Measurements from ENCODE around the gene SAC3D1. TPM values are rescaled to one million over a fixed set of nuclear protein-coding genes. Genes with fewer than 3 reads are reported as not detected.
"Not testable (repeated sequence)": the region's sequence is repeated elsewhere in the genome, so short reads cannot be mapped to it uniquely, and the experiment has no call there.

Gene SAC3D1
- total and polyA plus RNA-seq, 3 experiments from 2014 or later: 12.0 to 27.1 (median 24.8) TPM

- no peaks in the 10 kb centered on the region for H3K27me3 Mint-ChIP-seq
- Histone ChIP-seq H3K4me3 (ENCODE audit: low read length) (peak overlapping the region; percentile 99), H3K9me3 (ENCODE audit: low read length) (no peaks in the 10 kb centered on the region), H3K4me1 (ENCODE audit: insufficient read depth, low read length) (peaks cover 12% of the 10 kb centered on the region), H3K27ac (ENCODE audit: low read depth, low read length) (peak overlapping the region; percentile 97), H3K36me3 (ENCODE audit: insufficient read depth, low read length) (no peaks in the 10 kb centered on the region), H3K27me3 (ENCODE audit: insufficient read depth, low read length, poor library complexity, severe bottlenecking) (no peaks in the 10 kb centered on the region)
- H3K27ac Mint-ChIP-seq: peak overlapping the region; percentile 88 to 99 (median 92)
- H3K9me3 Mint-ChIP-seq: no peaks in the 10 kb centered on the region
- ChIA-PET CTCF (interaction anchor here (0.6 to 3.9 kb wide), 30 partner anchors 11 to 302 kb away, joined by 3 to 27 read pairs (median 4); partner anchors contain the start of genes CAPN1, CDC42BPG, FAU and MRPL49), POLR2A (interaction anchor here (0.6 to 1.8 kb wide), 9 partner anchors 17 to 171 kb away, joined by 3 to 8 read pairs (median 3); partner anchors contain the start of genes CDC42BPG, FAU, MRPL49 and PPP2R5B)
- peak overlapping the region; percentile 85 to 94 (median 90) for H3K4me3 Mint-ChIP-seq
- no peak for DNase-seq
- H3K4me1 Mint-ChIP-seq: peaks cover 18 to 33% (median 23%) of the 10 kb centered on the region in 3 donors
- peaks cover 0 to 20% (median under 1%) of the 10 kb centered on the region in 3 donors for H3K36me3 Mint-ChIP-seq
These were observed 26.2 kb upstream of the SAC3D1 start for GRCh38 chr11:65014726-65015227.

GRCh38 chr11:65016705-65017104 is 24.3 kb upstream of the SAC3D1 start:
- peaks cover 0 to 26% (median 2%) of the 10 kb centered on the region in 3 donors for H3K36me3 Mint-ChIP-seq
- ChIA-PET CTCF (interaction anchor here (0.7 kb wide), 1 partner anchor 9 kb away, joined by 4 read pairs; no protein-coding TSS in a partner anchor), POLR2A (no interaction called here)
- Histone ChIP-seq H3K4me3 (ENCODE audit: low read length) (no peak overlapping the region), H3K36me3 (ENCODE audit: insufficient read depth, low read length) (peaks cover 4% of the 10 kb centered on the region), H3K27me3 (ENCODE audit: insufficient read depth, low read length, poor library complexity, severe bottlenecking) (no peaks in the 10 kb centered on the region), H3K4me1 (ENCODE audit: insufficient read depth, low read length) (peaks cover 12% of the 10 kb centered on the region), H3K27ac (ENCODE audit: low read depth, low read length) (no peak overlapping the region), H3K9me3 (ENCODE audit: low read length) (no peaks in the 10 kb centered on the region)
- peak overlapping the region in 3 of 7 donors; percentile 16 to 38 (median 23) for H3K4me3 Mint-ChIP-seq
- peak overlapping the region in 2 of 8 donors; percentile 23 to 24 for H3K27ac Mint-ChIP-seq
- H3K9me3 Mint-ChIP-seq: no peaks in the 10 kb centered on the region
- peaks cover 18 to 33% (median 23%) of the 10 kb centered on the region in 3 donors for H3K4me1 Mint-ChIP-seq
- no peak for DNase-seq
- no peaks in the 10 kb centered on the region for H3K27me3 Mint-ChIP-seq

DNA sequence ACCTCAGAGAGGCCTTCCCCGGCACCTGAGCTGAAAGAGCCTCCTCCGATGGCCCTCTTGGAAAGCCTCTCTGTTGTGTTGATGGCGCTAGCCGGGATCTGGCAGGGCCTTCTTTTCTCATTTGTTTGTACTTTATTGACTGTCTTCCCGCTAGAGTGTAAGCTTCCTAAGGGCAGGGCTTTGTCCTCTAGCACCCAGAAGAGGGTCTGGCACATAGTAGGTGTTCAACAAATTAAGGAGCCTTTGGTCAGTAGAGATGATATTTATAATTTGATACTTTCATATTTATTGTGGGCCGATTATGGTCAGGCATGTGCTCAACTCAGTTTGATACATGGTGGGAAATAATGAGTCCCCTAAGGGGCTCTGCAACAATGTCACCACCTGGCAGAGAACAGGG is 23.1 kb upstream of the SAC3D1 start:
- no peak for DNase-seq
- Mint-ChIP-seq H3K27ac (peak overlapping the region in 1 of 8 donors; percentile 36), H3K4me1 (peaks cover 18 to 32% (median 21%) of the 10 kb centered on the region in 3 donors), H3K27me3 (no peaks in the 10 kb centered on the region), H3K4me3 (peak overlapping the region in 1 of 7 donors; percentile 13), H3K36me3 (peaks cover 0 to 32% (median 4%) of the 10 kb centered on the region in 3 donors), H3K9me3 (no peaks in the 10 kb centered on the region)
- ChIA-PET CTCF (interaction anchor here (1.5 kb wide), 1 partner anchor 94 kb away, joined by 3 read pairs; the partner anchor contains the start of gene TM7SF2), POLR2A (no interaction called here)
- no peak overlapping the region for H3K4me3 ChIP-seq (ENCODE audit: low read length)
- H3K27me3 ChIP-seq (ENCODE audit: insufficient read depth, low read length, poor library complexity, severe bottlenecking): no peaks in the 10 kb centered on the region
- peaks cover 4% of the 10 kb centered on the region for H3K36me3 ChIP-seq (ENCODE audit: insufficient read depth, low read length)
- peaks cover 11% of the 10 kb centered on the region for H3K4me1 ChIP-seq (ENCODE audit: insufficient read depth, low read length)
- H3K9me3 ChIP-seq (ENCODE audit: low read length): no peaks in the 10 kb centered on the region
- H3K27ac ChIP-seq (ENCODE audit: low read depth, low read length): no peak overlapping the region

- Mint-ChIP-seq H3K9me3 (no peaks in the 10 kb centered on the region), H3K4me1 (peaks cover 11 to 19% (median 15%) of the 10 kb centered on the region in 3 donors), H3K4me3 (no peak overlapping the region), H3K27ac (peak overlapping the region in 1 of 8 donors; percentile 23), H3K27me3 (no peaks in the 10 kb centered on the region), H3K36me3 (peaks cover 0 to 27% (median 4%) of the 10 kb centered on the region in 3 donors)
- H3K27ac ChIP-seq (ENCODE audit: low read depth, low read length): no peak overlapping the region
- no peak for DNase-seq
- no peak overlapping the region for H3K4me3 ChIP-seq (ENCODE audit: low read length)
- peaks cover 4% of the 10 kb centered on the region for H3K36me3 ChIP-seq (ENCODE audit: insufficient read depth, low read length)
- POLR2A ChIA-PET: no interaction called here
- H3K27me3 ChIP-seq (ENCODE audit: insufficient read depth, low read length, poor library complexity, severe bottlenecking): no peaks in the 10 kb centered on the region
- CTCF ChIA-PET: no interaction called here
- no peaks in the 10 kb centered on the region for H3K9me3 ChIP-seq (ENCODE audit: low read length)
- peaks cover 6% of the 10 kb centered on the region for H3K4me1 ChIP-seq (ENCODE audit: insufficient read depth, low read length)
These were observed 21.2 kb upstream of the SAC3D1 start for GRCh38 chr11:65019824-65020223.

- CTCF ChIA-PET: no interaction called here
- Mint-ChIP-seq H3K4me1 (peaks cover 8 to 10% (median 9%) of the 10 kb centered on the region in 3 donors), H3K27me3 (no peaks in the 10 kb centered on the region), H3K9me3 (no peaks in the 10 kb centered on the region), H3K4me3 (no peak overlapping the region), H3K36me3 (peaks cover 0 to 27% (median 4%) of the 10 kb centered on the region in 3 donors), H3K27ac (no peak overlapping the region)
- H3K4me3 ChIP-seq (ENCODE audit: low read length): no peak overlapping the region
- POLR2A ChIA-PET: no interaction called here
- no peak for DNase-seq
- H3K27me3 ChIP-seq (ENCODE audit: insufficient read depth, low read length, poor library complexity, severe bottlenecking): no peaks in the 10 kb centered on the region
- peaks cover 6% of the 10 kb centered on the region for H3K4me1 ChIP-seq (ENCODE audit: insufficient read depth, low read length)
- H3K9me3 ChIP-seq (ENCODE audit: low read length): no peaks in the 10 kb centered on the region
- H3K27ac ChIP-seq (ENCODE audit: low read depth, low read length): no peak overlapping the region
- peaks cover 4% of the 10 kb centered on the region for H3K36me3 ChIP-seq (ENCODE audit: insufficient read depth, low read length)
These were observed 20.0 kb upstream of the SAC3D1 start for GRCh38 chr11:65021003-65021402.

DNA sequence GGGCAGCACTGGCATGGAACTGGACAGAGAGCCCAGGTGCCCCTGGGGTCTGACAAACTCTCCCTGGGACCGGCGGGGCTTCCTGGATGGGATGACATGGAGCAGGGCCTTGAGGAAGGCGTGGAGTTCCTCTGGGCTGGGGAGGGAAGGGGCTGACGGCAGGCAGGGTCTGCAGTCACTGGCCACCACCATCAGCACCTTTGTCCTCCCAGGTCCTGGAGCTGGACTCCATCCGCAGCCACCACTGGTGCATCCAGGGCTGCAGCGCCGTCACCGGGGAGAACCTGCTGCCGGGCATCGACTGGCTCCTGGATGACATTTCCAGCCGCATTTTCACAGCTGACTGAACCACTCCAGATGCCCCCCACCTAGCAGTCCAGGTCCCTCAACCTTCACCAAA is 19.5 kb upstream of the SAC3D1 start:
- no peak overlapping the region for H3K27ac ChIP-seq (ENCODE audit: low read depth, low read length)
- POLR2A ChIA-PET: no interaction called here
- Mint-ChIP-seq H3K4me1 (peaks cover 4 to 5% (median 5%) of the 10 kb centered on the region in 3 donors), H3K4me3 (no peak overlapping the region), H3K9me3 (no peaks in the 10 kb centered on the region), H3K27me3 (no peaks in the 10 kb centered on the region), H3K36me3 (peaks cover 0 to 26% (median 4%) of the 10 kb centered on the region in 3 donors), H3K27ac (no peak overlapping the region)
- no peaks in the 10 kb centered on the region for H3K27me3 ChIP-seq (ENCODE audit: insufficient read depth, low read length, poor library complexity, severe bottlenecking)
- H3K36me3 ChIP-seq (ENCODE audit: insufficient read depth, low read length): peaks cover 4% of the 10 kb centered on the region
- DNase-seq: no peak
- H3K4me3 ChIP-seq (ENCODE audit: low read length): no peak overlapping the region
- H3K4me1 ChIP-seq (ENCODE audit: insufficient read depth, low read length): peaks cover under 1% of the 10 kb centered on the region
- CTCF ChIA-PET: no interaction called here
- no peaks in the 10 kb centered on the region for H3K9me3 ChIP-seq (ENCODE audit: low read length)

DNA sequence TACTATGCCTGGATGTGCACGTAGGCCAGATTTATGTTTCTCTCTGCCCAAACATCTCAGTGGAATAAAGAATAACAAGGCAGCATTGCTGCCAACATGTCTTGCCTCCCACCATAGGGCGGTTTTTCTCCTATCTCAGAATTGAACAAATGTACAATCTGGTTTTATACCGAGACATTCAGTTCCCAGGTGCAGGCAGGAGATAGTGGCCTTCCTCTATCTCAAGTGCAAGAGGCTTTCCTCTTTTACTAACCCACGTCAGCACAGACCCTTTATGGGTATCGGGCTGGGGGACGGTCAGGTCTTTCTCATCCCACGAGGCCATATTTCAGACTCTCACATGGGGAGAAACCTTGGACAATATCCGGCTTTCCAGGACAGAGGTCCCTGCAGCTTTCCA is 17.5 kb upstream of the SAC3D1 start:
- H3K4me3 Mint-ChIP-seq; CTCF ChIA-PET; DNase-seq; H3K27ac ChIP-seq (ENCODE audit: low read depth, low read length); H3K36me3 ChIP-seq (ENCODE audit: insufficient read depth, low read length); H3K27ac Mint-ChIP-seq; H3K27me3 Mint-ChIP-seq; H3K9me3 ChIP-seq (ENCODE audit: low read length); H3K9me3 Mint-ChIP-seq; POLR2A ChIA-PET; H3K27me3 ChIP-seq (ENCODE audit: insufficient read depth, low read length, poor library complexity, severe bottlenecking); H3K4me3 ChIP-seq (ENCODE audit: low read length): not testable (repeated sequence)
- Mint-ChIP-seq H3K4me1 (peaks cover 17 to 18% (median 18%) of the 10 kb centered on the region in 3 donors), H3K36me3 (peaks cover 0 to 16% (median 4%) of the 10 kb centered on the region in 3 donors)
- H3K4me1 ChIP-seq (ENCODE audit: insufficient read depth, low read length): peaks cover 15% of the 10 kb centered on the region

GRCh38 chr11:65026810-65027209 is 14.2 kb upstream of the SAC3D1 start:
- no peak for DNase-seq
- Histone ChIP-seq H3K4me1 (ENCODE audit: insufficient read depth, low read length) (peaks cover 17% of the 10 kb centered on the region), H3K27ac (ENCODE audit: low read depth, low read length) (peak overlapping the region; percentile 52), H3K4me3 (ENCODE audit: low read length) (peak overlapping the region; percentile 51), H3K9me3 (ENCODE audit: low read length) (no peaks in the 10 kb centered on the region), H3K27me3 (ENCODE audit: insufficient read depth, low read length, poor library complexity, severe bottlenecking) (no peaks in the 10 kb centered on the region), H3K36me3 (ENCODE audit: insufficient read depth, low read length) (peaks cover under 1% of the 10 kb centered on the region)
- Mint-ChIP-seq H3K27me3 (no peaks in the 10 kb centered on the region), H3K36me3 (peaks cover 0 to 11% (median 2%) of the 10 kb centered on the region in 3 donors), H3K4me3 (peak overlapping the region; percentile 53 to 90 (median 79)), H3K4me1 (peaks cover 20 to 24% (median 21%) of the 10 kb centered on the region in 3 donors), H3K27ac (peak overlapping the region; percentile 81 to 96 (median 92)), H3K9me3 (no peaks in the 10 kb centered on the region)
- ChIA-PET POLR2A (interaction anchor here (0.5 to 3.0 kb wide), 3 partner anchors 13 to 530 kb away, joined by 3 to 14 read pairs (median 3); partner anchors contain the start of gene SAC3D1), CTCF (interaction anchor here (1.2 to 2.4 kb wide), 5 partner anchors 12 to 59 kb away, joined by 3 to 11 read pairs (median 4); partner anchors contain the start of gene ARL2)
